Upper lobe of left lung (tissue), 4 donors: ENCODE results near the gene PPAN.

Experiments
- CTCF ChIP-seq, 6 experiments: fragments of 450-650 bp in 4 of 6; fragments of 200-600 bp in 2 of 6; sonication (generic) in 2 of 6; IDR thresholded peaks; one replicate each; pipeline ENCODE4 v1.5.1; 2016 to 2019; ENCODE audit warnings: antibody characterized with exemption in 6 of 6
- EP300 ChIP-seq, 4 donors: sonication (generic); formaldehyde crosslinking; IDR thresholded peaks; one replicate each; pipeline ENCODE4 v1.5.1; 2017; ENCODE audit warnings: antibody characterized with exemption in 4 of 4, control low read depth in 2 of 4
- POLR2A ChIP-seq, 4 donors: fragments of 450-650 bp; IDR thresholded peaks; one replicate each; pipeline ENCODE4 v1.5.1; 2016 to 2017; ENCODE audit warnings: antibody characterized with exemption in 4 of 4, mild to moderate bottlenecking in 2 of 4
- POLR2AphosphoS5 ChIP-seq, 2 donors: sonication (generic); formaldehyde crosslinking; IDR thresholded peaks; one replicate each; pipeline ENCODE4 v1.5.1; 2017; ENCODE audit warnings: antibody characterized with exemption in 2 of 2

- no peak for TF ChIP-seq POLR2AphosphoS5 (IDR thresholded peaks at IDR 0.05)
- peak in 1 of 4 donors; percentile 25 for TF ChIP-seq POLR2A (IDR thresholded peaks at IDR 0.05)
- TF ChIP-seq CTCF (IDR thresholded peaks at IDR 0.05): no peak
- TF ChIP-seq EP300 (IDR thresholded peaks at IDR 0.05): no peak
Observed at GRCh38 chr19:10113964-10114650, 7.9 kb downstream of the PPAN start.
